HG02973 (cell line): ENCODE measurements around the gene RAB26.
"Not testable (repeated sequence)": the region's sequence is repeated elsewhere in the genome, so short reads cannot be mapped to it uniquely, and the experiment has no call there.

Source experiments
- ATAC-seq: cut with Tn5 transposase; IDR thresholded peaks from one replicate; pipeline ENCODE4 v1.9.1; 2021; ENCODE audit warnings: moderate library complexity; ENCODE audit not compliant: unreplicated experiment

The RAB26 gene, protein sequence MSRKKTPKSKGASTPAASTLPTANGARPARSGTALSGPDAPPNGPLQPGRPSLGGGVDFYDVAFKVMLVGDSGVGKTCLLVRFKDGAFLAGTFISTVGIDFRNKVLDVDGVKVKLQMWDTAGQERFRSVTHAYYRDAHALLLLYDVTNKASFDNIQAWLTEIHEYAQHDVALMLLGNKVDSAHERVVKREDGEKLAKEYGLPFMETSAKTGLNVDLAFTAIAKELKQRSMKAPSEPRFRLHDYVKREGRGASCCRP

DNA sequence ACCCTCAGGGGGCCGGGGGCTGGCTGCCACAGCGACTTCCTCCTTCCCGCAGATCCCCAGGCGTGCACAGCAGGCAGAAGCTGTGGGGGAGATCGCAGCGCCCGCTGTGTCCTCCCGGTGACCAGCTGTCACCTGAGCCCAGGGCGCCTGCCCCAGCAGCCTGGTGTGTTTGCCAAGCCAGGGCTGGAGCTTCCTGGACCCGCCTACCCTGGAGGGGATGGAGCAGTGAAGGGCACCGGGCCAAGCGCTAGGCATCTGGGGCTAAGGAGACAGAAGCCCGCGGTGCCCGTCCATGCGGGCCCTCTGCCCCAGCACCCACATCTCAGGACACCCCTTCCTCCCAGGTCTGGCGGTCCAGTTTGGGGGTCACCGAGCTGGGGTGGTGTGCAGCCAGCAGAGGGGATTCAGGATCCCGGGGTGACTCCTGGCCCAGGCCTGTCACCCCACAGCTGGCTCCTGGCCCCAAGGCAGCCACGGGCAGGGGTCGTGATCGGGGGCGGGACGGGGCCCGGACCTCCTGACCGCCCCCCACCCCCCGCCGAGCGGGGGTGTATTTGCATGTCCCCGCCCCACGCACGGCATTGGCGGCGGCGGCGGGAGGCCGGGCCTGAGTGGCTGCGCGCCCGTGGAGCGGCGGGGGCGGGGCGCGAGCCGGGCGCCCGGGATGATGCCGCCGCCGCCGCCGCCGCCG is at the start of gene RAB26:
Gene RAB26 (plus strand): TSS at position 645 of the 691 bp plus-strand sequence. CDS start 159 bp downstream, outside the sequence.
- ATAC-seq, result no peak

DNA sequence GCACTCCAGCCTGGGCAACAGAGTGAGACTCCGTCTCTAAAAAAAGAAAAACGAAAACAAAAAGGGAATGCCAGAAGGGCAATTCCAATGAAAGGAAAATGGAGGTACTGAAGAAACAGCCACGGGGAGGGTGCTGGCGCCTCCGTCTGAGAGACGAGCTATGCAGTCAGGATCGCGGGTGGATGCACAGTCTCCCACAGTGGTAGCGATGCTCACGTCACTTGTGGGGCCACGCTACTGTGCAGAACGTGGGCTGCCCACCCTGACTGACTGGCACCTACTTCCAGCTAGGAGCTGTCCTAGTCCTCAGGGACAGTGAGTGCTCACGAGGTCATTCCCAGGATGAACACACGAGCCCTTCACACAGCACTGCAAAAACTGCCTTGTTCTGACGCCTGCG is 46.8 kb upstream of the RAB26 start:
- ATAC-seq, result not testable (repeated sequence)

DNA sequence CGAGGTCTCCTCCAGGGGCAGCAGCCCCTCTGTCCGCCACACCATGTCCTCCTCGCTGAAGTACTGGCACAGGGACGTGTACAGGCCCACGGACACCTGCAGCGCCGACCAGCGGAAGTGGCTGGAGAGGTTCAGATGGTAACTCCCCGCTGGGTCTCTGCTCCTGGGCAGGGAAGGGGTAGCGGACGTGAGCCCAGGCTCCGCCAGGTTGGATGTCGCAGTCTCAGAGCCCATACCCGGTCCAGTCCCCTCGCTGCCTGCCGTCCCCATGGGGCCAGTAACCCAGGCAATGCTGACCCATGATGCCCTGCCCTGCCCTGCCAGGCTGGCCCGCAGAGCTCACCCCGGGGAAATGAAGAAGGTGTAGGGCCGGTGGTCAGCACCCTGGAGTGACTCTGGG is 46.0 kb upstream of the RAB26 start:
- ATAC-seq, result no peak

DNA sequence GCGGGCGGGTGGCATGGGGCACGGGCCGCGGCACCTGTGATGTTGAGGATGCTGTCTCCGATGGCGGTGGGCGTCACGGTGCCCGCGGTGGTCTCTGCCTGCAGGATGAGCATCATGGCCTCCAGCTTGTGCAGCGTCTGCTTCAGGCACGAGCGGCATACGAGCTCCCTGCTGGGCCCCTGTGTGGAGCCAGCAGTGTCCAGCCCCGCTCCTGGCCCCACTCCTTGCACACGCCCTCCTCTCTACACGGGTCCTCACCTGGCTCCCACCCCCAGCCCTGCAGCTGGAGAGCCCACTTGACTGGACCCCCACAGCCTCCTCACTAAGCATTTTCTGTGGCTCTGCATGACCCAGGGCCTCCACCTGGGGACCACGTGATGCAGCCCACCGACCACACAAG is 44.0 kb upstream of the RAB26 start:
- not testable (repeated sequence) for ATAC-seq

DNA sequence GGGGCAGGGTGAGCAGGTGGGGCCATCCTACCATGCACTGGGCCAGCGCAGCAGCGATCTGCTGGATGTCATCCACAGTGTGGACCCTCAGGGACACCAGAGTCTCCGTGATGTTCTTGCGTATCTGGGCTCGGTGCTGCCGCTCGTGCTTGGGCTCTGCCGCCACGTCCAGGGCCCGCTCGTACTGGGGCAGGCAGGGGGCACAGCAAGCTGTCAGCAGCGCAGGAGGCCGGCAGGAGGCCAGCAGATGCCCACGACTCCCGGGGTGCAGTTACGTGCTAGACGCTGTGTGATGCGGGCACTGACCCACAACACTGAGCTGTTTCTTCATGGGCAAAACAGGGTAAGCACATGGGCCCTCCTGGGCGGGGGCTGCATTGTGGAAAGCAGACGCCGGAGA is 43.1 kb upstream of the RAB26 start:
- ATAC-seq, result not testable (repeated sequence)

DNA sequence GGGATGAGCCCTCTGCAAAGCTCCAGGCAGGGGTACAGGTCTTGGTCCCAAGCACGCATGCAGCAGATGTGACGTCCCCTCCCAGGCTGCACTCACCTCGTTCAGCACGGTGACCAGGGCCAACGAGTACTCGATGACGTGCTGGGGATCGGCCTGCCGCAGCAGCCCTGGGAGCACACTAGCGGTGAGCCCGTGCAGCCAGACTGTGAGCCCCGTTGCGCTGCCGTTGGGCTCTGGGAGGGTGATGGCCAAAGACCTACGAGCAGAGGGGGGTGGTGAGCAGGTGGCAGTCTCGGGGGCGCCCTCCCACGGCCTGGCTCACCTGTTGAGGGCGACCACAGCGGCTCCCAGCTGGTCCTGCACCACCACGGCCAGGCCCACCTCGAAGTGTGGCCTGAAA is 42.7 kb upstream of the RAB26 start:
- not testable (repeated sequence) for ATAC-seq

DNA sequence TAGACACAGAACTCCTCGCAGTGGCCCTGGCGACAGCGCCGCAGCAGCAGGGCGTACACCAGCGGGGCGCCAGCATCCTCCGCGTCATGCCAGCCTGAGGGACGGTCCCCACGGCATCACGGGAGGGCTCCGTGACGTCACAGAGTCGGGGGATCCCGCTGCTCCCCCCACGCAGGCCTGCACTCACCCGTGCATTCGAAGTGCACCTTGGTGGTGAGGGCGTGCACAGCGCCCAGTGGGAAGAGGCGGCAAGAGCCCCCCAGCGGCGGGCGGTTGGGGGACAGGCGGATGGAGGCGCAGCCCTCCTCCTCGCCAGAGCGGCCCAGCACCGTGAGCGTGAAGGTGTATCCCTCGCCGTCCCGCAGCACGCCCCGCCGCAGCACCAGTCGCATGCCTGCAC is 42.2 kb upstream of the RAB26 start:
- ATAC-seq, result not testable (repeated sequence)

DNA sequence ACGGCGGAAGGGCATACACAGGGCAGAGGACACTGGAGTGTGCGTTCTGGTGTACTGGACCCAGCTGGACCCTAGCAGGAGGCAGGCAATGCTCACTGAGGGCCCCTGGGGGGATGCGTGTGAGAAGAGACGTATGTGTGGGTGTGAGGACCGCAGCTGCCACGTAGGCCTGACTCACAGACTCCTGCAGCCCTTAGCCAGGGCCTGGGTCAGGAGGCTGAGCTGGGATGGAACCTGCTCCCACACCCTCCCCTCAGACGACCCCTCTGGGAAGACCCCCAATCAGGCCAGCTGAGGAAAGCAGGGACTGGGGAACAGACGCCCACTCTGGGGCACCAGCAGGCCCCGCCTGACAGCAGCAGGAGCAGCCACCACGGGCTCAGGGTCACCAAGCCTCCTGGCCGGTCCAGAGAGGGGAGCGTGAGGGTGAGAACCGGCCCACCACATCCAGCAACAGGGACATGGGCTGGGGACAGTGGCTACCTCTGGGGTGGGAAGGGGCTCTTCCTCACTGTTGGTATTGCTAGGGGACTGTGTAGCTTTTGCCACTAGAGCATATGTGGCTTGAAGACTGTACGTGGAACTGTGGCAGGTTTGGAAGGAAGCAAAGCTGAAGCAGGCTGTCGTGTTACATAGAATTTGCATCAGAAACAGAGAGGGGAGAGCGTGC is 41.2 kb upstream of the RAB26 start:
- not testable (repeated sequence) for ATAC-seq

DNA sequence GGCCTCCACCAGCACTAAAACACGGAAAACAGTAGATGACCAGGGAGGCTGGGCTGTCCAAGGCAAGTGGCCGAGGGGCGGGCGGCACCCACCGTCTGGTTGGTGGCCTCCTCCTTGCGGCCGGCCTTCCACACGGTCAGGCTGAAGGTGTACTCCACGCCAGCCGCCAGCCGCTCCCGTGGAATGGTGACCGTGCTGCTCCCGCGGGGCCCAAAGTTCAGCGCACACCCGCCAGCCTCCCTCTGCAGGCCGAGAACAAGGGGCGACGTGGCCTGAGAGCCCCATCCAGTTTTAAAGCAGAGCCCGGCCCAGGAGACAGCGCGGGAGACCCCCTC is 40.7 kb upstream of the RAB26 start:
- not testable (repeated sequence) for ATAC-seq

DNA sequence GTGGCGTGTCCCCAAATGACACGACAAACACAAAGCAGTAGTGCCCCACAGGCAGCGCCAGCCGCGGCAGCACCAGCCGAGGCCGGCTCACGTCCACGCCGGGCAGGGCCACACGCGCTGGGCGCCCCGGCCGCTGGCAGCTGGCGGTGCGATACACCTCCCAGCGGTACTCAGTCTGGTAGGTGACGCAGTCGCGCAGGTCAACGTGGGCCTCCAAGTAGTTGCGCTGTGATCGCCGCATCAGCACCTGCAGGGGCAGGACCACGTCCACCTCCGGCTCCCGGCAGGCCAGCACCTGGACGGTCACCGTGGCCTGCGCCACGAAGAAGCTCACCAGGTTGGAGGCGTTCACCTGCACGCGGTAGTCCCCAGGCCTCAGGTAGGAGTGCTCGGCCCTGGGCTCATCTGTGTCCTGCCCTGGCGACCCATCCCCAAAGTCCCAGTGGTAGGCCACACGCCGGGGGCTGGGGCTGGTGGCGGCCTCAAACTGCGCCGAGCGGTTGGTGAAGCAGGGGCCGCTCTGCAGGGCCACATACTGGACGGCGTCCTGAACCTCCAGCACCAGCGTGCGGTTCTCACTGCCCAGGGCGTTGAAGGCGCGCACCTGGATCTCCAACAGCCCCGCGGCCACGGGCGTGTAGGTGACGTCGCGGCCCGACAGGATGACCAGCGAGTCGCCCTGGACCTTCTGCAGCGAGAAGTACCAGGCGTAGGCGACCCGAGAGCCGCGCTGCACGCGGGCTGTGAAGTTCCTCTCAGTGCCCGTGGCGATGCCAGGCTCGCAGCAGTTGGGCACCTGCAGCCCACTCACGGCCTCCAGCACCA is 39.8 kb upstream of the RAB26 start:
- not testable (repeated sequence) for ATAC-seq

DNA sequence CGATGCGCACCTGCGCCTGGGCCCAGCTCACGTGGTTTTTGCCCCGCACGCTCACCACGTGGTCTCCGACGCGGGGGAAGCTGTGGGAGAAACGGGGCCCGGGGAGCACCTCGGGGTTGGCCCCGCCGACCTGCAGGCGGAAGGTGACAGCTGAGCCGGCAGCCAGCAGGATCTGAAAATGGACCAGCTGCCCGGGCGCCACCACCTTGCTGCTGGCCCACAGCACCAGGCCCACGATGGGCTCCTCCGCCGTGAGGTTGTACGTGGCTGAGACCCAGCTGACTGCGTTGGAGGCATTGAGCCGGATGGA is 39.2 kb upstream of the RAB26 start:
- not testable (repeated sequence) for ATAC-seq

DNA sequence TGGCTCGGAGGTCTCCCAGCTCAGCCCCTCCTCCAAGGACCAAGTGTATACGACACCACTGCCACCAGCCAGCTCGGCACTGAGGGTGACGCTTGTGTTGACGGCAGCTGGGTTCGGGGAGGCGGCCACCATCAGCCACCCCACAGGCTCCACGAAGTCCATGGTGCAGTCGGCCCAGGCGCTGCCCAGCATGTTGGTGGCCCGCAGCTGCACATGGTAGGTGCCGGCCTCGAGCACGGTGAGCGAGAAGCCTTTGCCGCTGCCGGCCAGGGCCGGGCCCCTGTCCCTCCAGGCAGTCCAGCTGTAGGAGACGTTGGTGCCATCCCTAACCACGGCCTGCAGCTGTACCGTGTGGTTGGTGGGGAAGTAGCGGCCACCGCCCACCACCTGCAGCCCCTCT is 38.6 kb upstream of the RAB26 start:
- ATAC-seq, result not testable (repeated sequence)

DNA sequence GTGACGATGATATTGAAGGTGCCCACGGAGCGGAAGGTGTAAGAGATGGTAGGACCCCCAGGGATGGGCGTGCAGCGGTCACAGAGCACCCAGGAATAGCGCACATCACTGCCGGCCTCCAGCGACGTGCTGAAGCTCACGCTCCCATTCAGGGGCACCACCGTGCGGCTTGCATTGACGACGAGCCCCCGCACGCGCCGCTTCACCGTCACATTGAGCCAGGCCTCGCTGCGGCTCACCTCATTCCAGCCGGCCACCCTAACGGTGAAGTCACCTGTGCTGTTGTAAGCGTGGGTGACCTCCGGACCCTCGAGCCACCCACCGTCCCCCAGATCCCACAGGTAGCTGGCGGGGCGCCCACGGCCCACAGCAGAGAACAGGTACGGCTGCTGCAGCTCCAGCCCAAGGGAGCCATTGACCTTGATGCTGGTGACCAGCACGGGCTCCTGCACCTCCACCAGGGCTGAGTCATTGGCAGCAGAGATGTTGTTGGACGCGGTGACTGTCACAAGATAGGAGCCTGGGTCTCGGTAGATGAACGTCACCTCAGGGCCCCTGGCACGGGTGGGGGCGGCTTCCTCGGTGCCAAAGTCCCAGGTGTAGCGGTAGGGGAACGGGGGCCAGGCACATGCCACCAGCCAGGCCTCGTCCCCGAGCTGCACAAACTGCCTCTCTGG is 38.0 kb upstream of the RAB26 start:
- not testable (repeated sequence) for ATAC-seq

DNA sequence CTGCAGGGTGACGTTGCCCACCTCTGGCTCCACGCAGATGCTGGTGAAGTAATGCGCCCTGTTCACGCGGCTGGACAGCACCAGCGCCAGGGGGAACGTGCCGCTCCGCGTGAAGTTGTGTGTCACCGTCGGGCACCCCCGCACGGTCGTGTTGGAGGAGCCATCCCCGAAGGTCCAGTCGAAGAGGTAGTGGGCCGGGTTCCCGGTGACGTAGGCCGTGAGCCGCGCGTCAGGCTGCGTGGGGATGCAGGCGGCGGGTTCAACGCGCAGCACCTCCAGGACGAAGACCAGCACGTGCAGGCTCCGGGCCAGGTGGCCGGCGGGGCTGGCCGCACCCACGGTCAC is 37.4 kb upstream of the RAB26 start:
- not testable (repeated sequence) for ATAC-seq

DNA sequence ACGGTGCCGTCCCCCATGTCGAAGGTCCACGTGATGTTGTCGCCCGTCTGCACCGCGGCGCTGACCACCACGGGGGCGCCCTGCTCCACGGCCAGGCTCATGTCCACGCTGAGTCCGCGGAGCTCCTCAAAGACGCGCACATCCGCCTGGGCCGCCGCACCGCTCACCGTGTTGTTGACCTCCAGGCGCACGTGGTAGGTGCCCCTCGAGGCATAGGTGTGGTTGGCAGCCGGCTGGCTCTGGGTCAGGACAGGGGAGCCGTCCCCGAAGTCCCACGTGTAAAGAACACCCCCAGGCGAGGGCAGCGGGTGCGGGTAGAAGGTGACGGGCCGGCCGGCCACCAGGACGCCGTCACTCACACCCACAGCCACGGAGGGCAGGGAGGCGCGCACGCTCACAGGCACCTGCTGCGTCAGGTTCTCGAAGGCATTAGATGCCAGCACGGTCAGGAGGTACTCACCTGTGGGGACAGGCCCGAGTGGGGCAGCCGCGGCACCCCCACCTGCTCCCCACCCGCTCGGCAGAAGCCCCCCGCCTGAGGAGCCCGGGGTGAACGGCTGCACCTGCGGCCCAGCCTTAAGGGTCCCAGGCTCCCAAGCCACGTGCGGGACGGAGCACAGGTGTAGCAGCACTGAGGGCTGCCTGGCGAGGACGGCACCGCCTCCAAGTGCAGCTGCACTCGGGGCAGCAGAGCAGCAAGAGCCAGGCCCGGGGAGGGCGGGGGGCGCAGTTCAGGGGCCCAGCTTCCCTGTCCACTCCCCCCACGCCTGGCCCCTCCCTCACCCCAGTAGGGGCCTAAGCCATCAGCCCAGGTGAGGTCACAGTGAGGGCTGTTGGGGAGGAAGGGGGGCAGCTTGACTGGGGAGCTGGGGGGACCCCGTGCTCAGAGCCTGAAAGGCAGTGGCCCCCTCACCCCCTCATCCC is 36.8 kb upstream of the RAB26 start:
- ATAC-seq, result not testable (repeated sequence)

DNA sequence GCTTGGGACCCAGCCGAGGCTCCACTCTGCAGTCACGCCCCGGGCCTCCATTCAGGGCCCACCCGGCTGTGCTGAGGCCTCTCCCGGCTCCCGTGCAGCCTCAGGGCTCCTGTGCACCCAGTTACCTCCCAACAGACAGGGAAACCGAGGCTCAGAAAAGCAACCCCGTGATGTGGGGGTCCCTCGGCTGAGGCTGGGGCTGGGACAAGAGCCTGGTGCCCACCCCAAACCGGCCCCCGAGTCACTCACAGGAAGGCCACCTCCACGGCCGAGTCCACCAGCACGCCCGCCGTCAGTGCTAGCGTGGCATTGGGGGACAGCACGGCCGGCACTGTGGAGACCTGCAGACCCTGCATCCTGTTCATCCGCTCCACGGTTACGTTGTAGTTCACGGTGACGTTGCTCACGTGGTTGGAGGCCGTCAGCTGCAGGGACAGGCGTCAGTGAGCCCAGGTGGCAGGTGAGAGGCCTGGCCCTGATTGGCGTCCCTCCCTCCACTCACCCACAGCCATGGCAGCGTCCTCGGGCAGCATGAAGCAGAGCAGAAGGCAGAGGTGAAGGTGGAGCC is 35.8 kb upstream of the RAB26 start:
- ATAC-seq, result not testable (repeated sequence)

DNA sequence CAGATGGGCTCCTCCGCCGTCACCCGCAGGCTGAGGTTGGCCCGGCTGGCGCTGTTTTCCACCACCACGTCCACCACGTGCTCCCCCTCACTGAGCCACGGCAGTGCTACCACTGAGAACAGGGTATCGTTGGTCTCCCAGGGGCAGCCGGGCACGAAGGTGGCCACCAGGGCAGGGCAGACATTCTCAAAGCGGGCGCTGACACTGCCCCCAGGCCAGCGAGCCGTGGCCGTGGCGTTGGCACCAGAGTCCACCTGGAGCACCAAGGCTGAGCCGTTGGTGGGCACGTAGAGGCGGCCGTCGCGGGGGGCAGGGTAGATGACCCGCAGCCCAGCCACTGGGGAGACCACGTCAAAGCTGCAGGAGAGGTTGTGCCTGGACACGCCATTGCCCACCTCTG is 34.2 kb upstream of the RAB26 start:
- ATAC-seq, result not testable (repeated sequence)

DNA sequence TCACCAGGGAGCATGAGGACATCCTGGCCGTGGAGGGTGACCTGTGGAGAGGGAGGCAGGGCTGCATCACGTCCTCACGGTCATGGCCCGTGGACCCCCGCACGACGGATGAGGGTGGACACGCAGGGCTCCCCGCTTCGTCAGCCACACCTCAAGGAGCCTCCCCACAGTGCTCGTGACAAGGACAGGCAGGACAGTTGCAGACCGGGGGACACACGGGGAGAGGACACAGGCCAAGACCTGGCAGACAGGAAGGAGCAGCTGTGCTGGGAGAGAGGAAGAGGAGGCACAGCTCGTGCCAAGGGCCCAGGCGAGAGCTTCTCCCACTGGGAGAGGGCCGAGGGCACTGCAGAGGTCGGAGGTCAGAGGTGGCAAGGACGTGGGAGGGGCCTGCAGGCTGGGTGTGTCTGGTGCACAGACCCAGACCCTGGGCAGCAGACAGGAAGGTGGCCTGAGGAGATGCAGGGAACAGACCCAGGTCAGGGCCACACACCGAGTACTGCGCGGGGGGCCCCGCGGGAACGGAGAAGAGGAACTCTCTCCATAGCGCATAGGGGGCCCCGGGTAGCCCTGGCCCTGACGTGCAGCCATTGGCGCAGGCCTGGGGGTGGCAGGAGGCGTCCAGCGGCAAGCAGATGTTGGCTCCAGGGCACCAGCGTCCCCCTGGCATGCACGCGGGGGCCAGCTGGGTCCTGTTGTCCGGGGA is 33.4 kb upstream of the RAB26 start:
- ATAC-seq, result not testable (repeated sequence)

DNA sequence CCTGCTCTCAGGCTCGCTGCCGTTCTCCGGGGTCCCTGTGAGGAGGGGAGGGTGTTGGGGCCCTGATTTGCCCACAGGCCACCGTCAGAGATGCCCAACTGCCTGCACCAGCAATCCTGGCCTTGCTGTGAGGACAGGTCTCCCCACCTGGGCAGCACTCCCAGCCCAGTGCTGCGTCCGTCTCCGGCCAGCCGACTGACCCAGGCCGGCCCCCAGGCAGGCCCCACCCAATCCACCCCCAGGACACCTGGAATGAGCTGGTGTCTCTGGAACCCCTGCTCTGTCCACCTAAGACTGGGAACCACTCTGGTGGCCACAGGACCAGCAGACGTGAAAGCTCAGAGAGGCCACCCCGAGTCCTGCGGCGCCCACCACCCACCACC is 32.8 kb upstream of the RAB26 start:
- no peak for ATAC-seq
